ENCODE measurements around the gene TREML1. TPM values are rescaled to one million over a fixed set of nuclear protein-coding genes. Genes with fewer than 3 reads are reported as not detected.

TREML1 gene
- total and polyA plus RNA-seq, 2 experiments from 2014 or later = not detected

- no peak overlapping the region for H3K27ac Mint-ChIP-seq
Observed at GRCh38 chr6:41186031-41186562, 31.9 kb upstream of the TREML1 start.

More at GRCh38 chr6:41186031-41186562, 31.9 kb upstream of the TREML1 start:
- Histone ChIP-seq H2AFZ (no peak overlapping the region), H3K36me3 (ENCODE audit: insufficient read depth) (no peaks in the 10 kb centered on the region), H3K27me3 (ENCODE audit: insufficient read depth) (no peaks in the 10 kb centered on the region), H3K4me1 (ENCODE audit: insufficient read depth) (no peaks in the 10 kb centered on the region), H3K79me2 (replicated peaks; ENCODE audit: insufficient read depth) (no peaks in the 10 kb centered on the region), H3K4me3 (no peak overlapping the region), H3K27ac (ENCODE audit: low read depth) (no peak overlapping the region), H3K9me2 (ENCODE audit: insufficient read depth) (peaks cover 10% of the 10 kb centered on the region; the same call in 1 of the 2 replicates), H4K20me1 (replicated peaks; ENCODE audit: insufficient read depth) (no peaks in the 10 kb centered on the region), H3K4me2 (no peak overlapping the region), H3F3A (replicated peaks; ENCODE audit: low read depth) (no peaks in the 10 kb centered on the region)
- TF ChIP-seq REST (IDR thresholded peaks at IDR 0.05; ENCODE audit: unreplicated experiment) (no peak), JUNB (IDR thresholded peaks at IDR 0.05; ENCODE audit: unreplicated experiment) (no peak), NANOG (IDR thresholded peaks at IDR 0.05; ENCODE audit: borderline replicate concordance) (no peak), CTCF (conservative IDR thresholded peaks at IDR 0.05; ENCODE audit: low read depth in 2 of 2) (no peak), ETS1 (IDR thresholded peaks at IDR 0.05) (no peak), STAT1 (IDR thresholded peaks at IDR 0.05; ENCODE audit: unreplicated experiment) (no peak), POLR2AphosphoS5 (IDR thresholded peaks at IDR 0.05; ENCODE audit: low read depth) (no peak), ZNF462 (CRISPR knock-in tag; IDR thresholded peaks at IDR 0.05) (no peak), CREB1 (CRISPR knock-in tag; IDR thresholded peaks at IDR 0.05; ENCODE audit: low read depth) (no peak), EZH2phosphoT487 (IDR thresholded peaks at IDR 0.05; ENCODE audit: unreplicated experiment) (no peak), EZH2 (IDR thresholded peaks at IDR 0.05; ENCODE audit: low read depth, unreplicated experiment) (no peak), ZNF114 (CRISPR knock-in tag; IDR thresholded peaks at IDR 0.05) (no peak), ZNF331 (CRISPR knock-in tag; IDR thresholded peaks at IDR 0.05; ENCODE audit: low read depth) (no peak)
- peaks cover 2% of the 10 kb centered on the region for H3K27me3 Mint-ChIP-seq (ENCODE audit: insufficient read depth, low read depth, poor library complexity)
- no peak for ATAC-seq
- peaks cover 9% of the 10 kb centered on the region for H3K4me1 Mint-ChIP-seq
- H3K9me3 Mint-ChIP-seq = peaks cover 21% of the 10 kb centered on the region
- H3K4me3 Mint-ChIP-seq = no peak overlapping the region
- no peak for DNase-seq (ENCODE audit: low spot score)
- peaks cover 22% of the 10 kb centered on the region for H3K36me3 Mint-ChIP-seq (ENCODE audit: low read depth)

Data from GM23338 (cell line).